ENCODE data around the gene VDAC1. TPM values are rescaled to one million over a fixed set of nuclear protein-coding genes. Genes with fewer than 3 reads are reported as not detected.

The VDAC1 gene
- total and polyA plus RNA-seq, 10 of the 15 experiments (the other 5 are each of a cell fraction or from before 2014, with no cell fraction given), result 245 to 488 (median 349) TPM

DNA sequence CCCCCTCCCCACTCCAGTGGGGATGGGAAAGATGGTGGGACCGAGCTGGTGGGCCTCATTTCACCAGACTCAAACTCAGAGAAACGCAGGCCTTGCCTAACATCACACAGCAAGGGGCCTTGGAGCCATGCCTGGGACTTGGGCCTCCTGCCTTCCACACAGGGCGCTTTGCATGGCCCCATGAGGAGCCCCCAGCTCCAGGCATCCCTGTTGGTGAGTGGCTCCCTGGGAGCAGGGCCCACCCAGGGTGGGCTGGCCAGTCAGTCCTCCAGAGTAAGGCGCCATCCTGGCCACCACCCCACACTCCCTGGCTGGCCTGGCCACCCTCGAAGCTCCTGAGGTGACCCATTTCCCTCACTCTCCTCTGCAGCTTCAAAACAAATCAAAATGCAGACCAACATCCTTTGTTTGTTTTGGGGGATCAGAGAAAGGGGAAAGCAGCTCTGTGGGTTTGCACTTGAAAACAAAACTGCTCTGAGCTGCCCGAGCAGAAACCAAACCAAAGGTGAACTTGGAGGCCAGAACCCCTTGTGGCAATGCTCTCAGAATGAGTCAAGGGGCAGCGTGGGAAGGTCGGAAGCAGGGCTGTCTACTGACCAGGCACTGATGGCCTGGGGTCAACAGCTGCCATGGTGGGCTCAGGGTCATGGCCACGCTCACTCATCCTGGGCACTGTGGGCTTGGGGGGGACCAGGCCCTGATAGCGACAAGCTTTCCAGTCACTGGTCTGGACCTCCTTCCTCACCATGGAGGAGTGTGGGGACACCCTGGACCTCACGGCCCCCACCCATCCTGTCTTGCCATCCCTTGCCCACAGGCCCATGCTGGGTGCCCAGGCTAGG, 37.0 kb upstream of the VDAC1 start (continued):
- TF ChIP-seq NRF1 (conservative IDR thresholded peaks at IDR 0.05; ENCODE audit: low read depth, low read length) (no peak), NR2F1 (conservative IDR thresholded peaks at IDR 0.05) (peak; percentile 99), IKZF1 (conservative IDR thresholded peaks at IDR 0.05) (peak; percentile 90), SMARCA5 (IDR thresholded peaks at IDR 0.05) (no peak; the same call in 1 of the 2 replicates), SP1 (IDR thresholded peaks at IDR 0.05; ENCODE audit: low read depth, low read length) (peak; percentile 50), FOXM1 (IDR thresholded peaks at IDR 0.05; ENCODE audit: low read depth, low read length) (peak; percentile 87), ASH2L (IDR thresholded peaks at IDR 0.05; ENCODE audit: borderline replicate concordance, low read depth) (no peak), SREBF2 (IDR thresholded peaks at IDR 0.05; ENCODE audit: low read length) (no peak), NFYB (IDR thresholded peaks at IDR 0.05; ENCODE audit: insufficient read depth, low read depth, low read length) (no peak), LARP7 (IDR thresholded peaks at IDR 0.05) (0 out of 2 replicates have a peak, but pooled peaks have one; percentile 34), RFX5 (IDR thresholded peaks at IDR 0.05; ENCODE audit: low read depth, low read length) (no peak), CBX5 (IDR thresholded peaks at IDR 0.05; ENCODE audit: low read depth) (peak; percentile 76), JUNB (IDR thresholded peaks at IDR 0.05) (peak; percentile 89), SUPT20H (IDR thresholded peaks at IDR 0.05; ENCODE audit: borderline replicate concordance, control insufficient read depth, low read depth, low read length) (no peak), NR2C2 (IDR thresholded peaks at IDR 0.05; ENCODE audit: borderline replicate concordance, control insufficient read depth, insufficient read length, low read depth) (peak; percentile 34), KDM1A (IDR thresholded peaks at IDR 0.05; ENCODE audit: borderline replicate concordance) (no peak), TCF3 (IDR thresholded peaks at IDR 0.05; ENCODE audit: borderline replicate concordance, insufficient read depth, low read depth, low read length) (peak; percentile 71; the same call in 1 of the 2 replicates), MTA2 (IDR thresholded peaks at IDR 0.05; ENCODE audit: low read depth) (peak; percentile 83), ZBED1 (IDR thresholded peaks at IDR 0.05; ENCODE audit: borderline replicate concordance) (0 out of 2 replicates have a peak, but pooled peaks have one; percentile 71), EP300 (IDR thresholded peaks at IDR 0.05; ENCODE audit: borderline replicate concordance in 1 of 2, control insufficient read depth in 1 of 2, low read depth in 2 of 2, low read length in 2 of 2) (peak; percentile 73 to 90), NBN (IDR thresholded peaks at IDR 0.05) (0 out of 2 replicates have a peak, but pooled peaks have one; percentile 65), KLF5 (IDR thresholded peaks at IDR 0.05; ENCODE audit: partially characterized antibody) (no peak)
- TF ChIP-seq, protein P1, sequence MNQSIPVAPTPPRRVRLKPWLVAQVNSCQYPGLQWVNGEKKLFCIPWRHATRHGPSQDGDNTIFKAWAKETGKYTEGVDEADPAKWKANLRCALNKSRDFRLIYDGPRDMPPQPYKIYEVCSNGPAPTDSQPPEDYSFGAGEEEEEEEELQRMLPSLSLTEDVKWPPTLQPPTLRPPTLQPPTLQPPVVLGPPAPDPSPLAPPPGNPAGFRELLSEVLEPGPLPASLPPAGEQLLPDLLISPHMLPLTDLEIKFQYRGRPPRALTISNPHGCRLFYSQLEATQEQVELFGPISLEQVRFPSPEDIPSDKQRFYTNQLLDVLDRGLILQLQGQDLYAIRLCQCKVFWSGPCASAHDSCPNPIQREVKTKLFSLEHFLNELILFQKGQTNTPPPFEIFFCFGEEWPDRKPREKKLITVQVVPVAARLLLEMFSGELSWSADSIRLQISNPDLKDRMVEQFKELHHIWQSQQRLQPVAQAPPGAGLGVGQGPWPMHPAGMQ (IDR thresholded peaks at IDR 0.05; ENCODE audit: borderline replicate concordance), result no peak
- TF ChIP-seq, protein P2, sequence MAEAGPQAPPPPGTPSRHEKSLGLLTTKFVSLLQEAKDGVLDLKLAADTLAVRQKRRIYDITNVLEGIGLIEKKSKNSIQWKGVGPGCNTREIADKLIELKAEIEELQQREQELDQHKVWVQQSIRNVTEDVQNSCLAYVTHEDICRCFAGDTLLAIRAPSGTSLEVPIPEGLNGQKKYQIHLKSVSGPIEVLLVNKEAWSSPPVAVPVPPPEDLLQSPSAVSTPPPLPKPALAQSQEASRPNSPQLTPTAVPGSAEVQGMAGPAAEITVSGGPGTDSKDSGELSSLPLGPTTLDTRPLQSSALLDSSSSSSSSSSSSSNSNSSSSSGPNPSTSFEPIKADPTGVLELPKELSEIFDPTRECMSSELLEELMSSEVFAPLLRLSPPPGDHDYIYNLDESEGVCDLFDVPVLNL (IDR thresholded peaks at IDR 0.05; ENCODE audit: low read depth, low read length), result no peak
- TF ChIP-seq, protein P3, sequence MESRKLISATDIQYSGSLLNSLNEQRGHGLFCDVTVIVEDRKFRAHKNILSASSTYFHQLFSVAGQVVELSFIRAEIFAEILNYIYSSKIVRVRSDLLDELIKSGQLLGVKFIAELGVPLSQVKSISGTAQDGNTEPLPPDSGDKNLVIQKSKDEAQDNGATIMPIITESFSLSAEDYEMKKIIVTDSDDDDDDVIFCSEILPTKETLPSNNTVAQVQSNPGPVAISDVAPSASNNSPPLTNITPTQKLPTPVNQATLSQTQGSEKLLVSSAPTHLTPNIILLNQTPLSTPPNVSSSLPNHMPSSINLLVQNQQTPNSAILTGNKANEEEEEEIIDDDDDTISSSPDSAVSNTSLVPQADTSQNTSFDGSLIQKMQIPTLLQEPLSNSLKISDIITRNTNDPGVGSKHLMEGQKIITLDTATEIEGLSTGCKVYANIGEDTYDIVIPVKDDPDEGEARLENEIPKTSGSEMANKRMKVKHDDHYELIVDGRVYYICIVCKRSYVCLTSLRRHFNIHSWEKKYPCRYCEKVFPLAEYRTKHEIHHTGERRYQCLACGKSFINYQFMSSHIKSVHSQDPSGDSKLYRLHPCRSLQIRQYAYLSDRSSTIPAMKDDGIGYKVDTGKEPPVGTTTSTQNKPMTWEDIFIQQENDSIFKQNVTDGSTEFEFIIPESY (IDR thresholded peaks at IDR 0.05), result no peak
- TF ChIP-seq, protein P4, sequence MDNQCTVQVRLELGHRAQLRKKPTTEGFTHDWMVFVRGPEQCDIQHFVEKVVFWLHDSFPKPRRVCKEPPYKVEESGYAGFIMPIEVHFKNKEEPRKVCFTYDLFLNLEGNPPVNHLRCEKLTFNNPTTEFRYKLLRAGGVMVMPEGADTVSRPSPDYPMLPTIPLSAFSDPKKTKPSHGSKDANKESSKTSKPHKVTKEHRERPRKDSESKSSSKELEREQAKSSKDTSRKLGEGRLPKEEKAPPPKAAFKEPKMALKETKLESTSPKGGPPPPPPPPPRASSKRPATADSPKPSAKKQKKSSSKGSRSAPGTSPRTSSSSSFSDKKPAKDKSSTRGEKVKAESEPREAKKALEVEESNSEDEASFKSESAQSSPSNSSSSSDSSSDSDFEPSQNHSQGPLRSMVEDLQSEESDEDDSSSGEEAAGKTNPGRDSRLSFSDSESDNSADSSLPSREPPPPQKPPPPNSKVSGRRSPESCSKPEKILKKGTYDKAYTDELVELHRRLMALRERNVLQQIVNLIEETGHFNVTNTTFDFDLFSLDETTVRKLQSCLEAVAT (IDR thresholded peaks at IDR 0.05), result peak; percentile 52; the same call in 1 of the 2 replicates
